Measurements from ENCODE around the gene DLGAP4.
A peak's percentile ranks its signal among the peaks of the same experiment; 100 is the strongest.
"Not testable (repeated sequence)": the region's sequence is repeated elsewhere in the genome, so short reads cannot be mapped to it uniquely, and the experiment has no call there.

The DLGAP4 gene

GRCh38 chr20:36471885-36472636 lies 165.9 kb downstream of the DLGAP4 start:
- DNase-seq (ENCODE audit: low read depth in 2 of 3, low spot score in 2 of 3) = no peak

- DNase-seq (ENCODE audit: low read depth in 2 of 3, low spot score in 2 of 3) = no peak
These were observed 166.5 kb downstream of the DLGAP4 start for GRCh38 chr20:36472637-36473090.

- no peak for DNase-seq (ENCODE audit: low read depth in 2 of 3, low spot score in 2 of 3)
These were observed 167.0 kb downstream of the DLGAP4 start for GRCh38 chr20:36473164-36473563.

GRCh38 chr20:36474563-36474962 lies 168.4 kb downstream of the DLGAP4 start:
- DNase-seq (ENCODE audit: low read depth in 2 of 3, low spot score in 2 of 3) = no peak

- not testable (repeated sequence) for DNase-seq (ENCODE audit: low read depth in 2 of 3, low spot score in 2 of 3)
These were observed 168.9 kb downstream of the DLGAP4 start for GRCh38 chr20:36475054-36475453.

GRCh38 chr20:36477475-36477874 lies 171.3 kb downstream of the DLGAP4 start:
- DNase-seq (ENCODE audit: low read depth in 2 of 3, low spot score in 2 of 3) = no peak

- DNase-seq (ENCODE audit: low read depth in 2 of 3, low spot score in 2 of 3) = no peak
These were observed 172.2 kb downstream of the DLGAP4 start for GRCh38 chr20:36478137-36478905.

GRCh38 chr20:36479938-36480337 lies 173.8 kb downstream of the DLGAP4 start:
- DNase-seq (ENCODE audit: low read depth in 2 of 3, low spot score in 2 of 3) = no peak

GRCh38 chr20:36480456-36481048 lies 174.4 kb downstream of the DLGAP4 start:
- no peak for DNase-seq (ENCODE audit: low read depth in 2 of 3, low spot score in 2 of 3)

GRCh38 chr20:36481380-36482043 lies 175.4 kb downstream of the DLGAP4 start:
- DNase-seq (ENCODE audit: low read depth in 2 of 3, low spot score in 2 of 3) = no peak

GRCh38 chr20:36482044-36482473 lies 175.9 kb downstream of the DLGAP4 start:
- DNase-seq (ENCODE audit: low read depth in 2 of 3, low spot score in 2 of 3) = no peak

GRCh38 chr20:36483209-36483918 lies 177.2 kb downstream of the DLGAP4 start:
- DNase-seq (ENCODE audit: low read depth in 2 of 3, low spot score in 2 of 3) = no peak

GRCh38 chr20:36483919-36484808 lies 178.0 kb downstream of the DLGAP4 start:
- DNase-seq (ENCODE audit: low read depth in 2 of 3, low spot score in 2 of 3) = no peak

- DNase-seq (ENCODE audit: low read depth in 2 of 3, low spot score in 2 of 3) = no peak
These were observed 179.1 kb downstream of the DLGAP4 start for GRCh38 chr20:36485286-36485685.

- no peak for DNase-seq (ENCODE audit: low read depth in 2 of 3, low spot score in 2 of 3)
These were observed 180.9 kb downstream of the DLGAP4 start for GRCh38 chr20:36487069-36487468.

- no peak for DNase-seq (ENCODE audit: low read depth in 2 of 3, low spot score in 2 of 3)
These were observed 184.1 kb downstream of the DLGAP4 start for GRCh38 chr20:36490191-36490590.

GRCh38 chr20:36491901-36492617 lies 185.9 kb downstream of the DLGAP4 start:
- DNase-seq (ENCODE audit: low read depth in 2 of 3, low spot score in 2 of 3) = peak; percentile 13 to 20 (median 16)

- DNase-seq (ENCODE audit: low read depth in 2 of 3, low spot score in 2 of 3) = no peak
These were observed 187.1 kb downstream of the DLGAP4 start for GRCh38 chr20:36493051-36493800.

GRCh38 chr20:36493801-36494114 lies 187.6 kb downstream of the DLGAP4 start:
- DNase-seq (ENCODE audit: low read depth in 2 of 3, low spot score in 2 of 3) = no peak

Data from activated CD8-positive, alpha-beta memory T cell treated with anti-CD3 and anti-CD28 coated beads for 48 hours (primary cell).